HCT116 (cell line): Measurements from ENCODE around the gene TPSD1. TPM values are rescaled to one million over a fixed set of nuclear protein-coding genes. Genes with fewer than 3 reads are reported as not detected.

Experiments used
- ATAC-seq: fragments of 200-7000 bp; cut with Tn5 transposase; 2 replicates; pipeline ENCODE4 v1.9.1; 2020; ENCODE audit warnings: mild to moderate bottlenecking, moderate library complexity
- BruUV-seq: library from RNA; stranded (reverse); fragments of 400-500 nt; replicated peaks from 2 replicates; lab custom pipeline; 2021; lab: Mats Ljungman, UMichigan
- CTCF ChIA-PET: fragments of 300-600 bp; sonication (Branson Sonifier 250); formaldehyde crosslinking; loops from one replicate; lab custom pipeline; 2021; ENCODE audit warnings: antibody characterized with exemption; lab: Charles Lee
- POLR2A ChIA-PET: fragments of 300-600, 350-600 bp; sonication (Branson Sonifier 250); formaldehyde crosslinking; loops from one replicate; lab custom pipeline; 2021; ENCODE audit warnings: antibody characterized with exemption; lab: Charles Lee
- RAD21 ChIA-PET, 2 experiments: fragments of 300-600 bp; sonication (Branson Sonifier 250); formaldehyde crosslinking; loops; one replicate each; lab custom pipeline; 2023; ENCODE audit warnings: low total read pairs in 2 of 2; ENCODE audit not compliant: uncharacterized antibody in 2 of 2, unreplicated experiment in 2 of 2, low non-redundant PET in 1 of 2; lab: Charles Lee
- DNase-seq: peaks from one replicate; pipeline ENCODE4 v3.0.0-alpha.2; 2010; ENCODE audit warnings: low read depth, low spot score
- H2AFZ ChIP-seq: fragments of 200-600 bp; shearing (Covaris generic), sonication (generic); 2 replicates; pipeline ENCODE4 v1.6.1; 2017; ENCODE audit warnings: low read depth, mixed run types, mixed read lengths, antibody characterized with exemption, low read length; ENCODE audit not compliant: poor library complexity, severe bottlenecking
- H3K27ac ChIP-seq: 2 replicates; pipeline ENCODE4 v1.5.1; 2012; ENCODE audit warnings: low read depth, low read length
- H3K27me3 ChIP-seq: fragments of 200-600 bp; sonication (generic); 2 replicates; pipeline ENCODE4 v1.6.1; 2016; ENCODE audit warnings: mixed run types, low read length, mixed read lengths; ENCODE audit not compliant: insufficient read depth
- H3K36me3 ChIP-seq, 2 experiments: fragments of 200-500 bp in 1 of 2; fragments of 200-600 bp in 1 of 2; sonication (Bioruptor generic) in 1 of 2; sonication (generic) in 1 of 2; 2 replicates each; pipeline versions ENCODE4 v1.5.1 to v1.6.1; 2014 to 2016; ENCODE audit warnings: low read length in 2 of 2, inconsistent platforms in 1 of 2, mixed read lengths in 1 of 2, mixed run types in 1 of 2; ENCODE audit not compliant: insufficient read depth in 2 of 2, control insufficient read depth in 1 of 2
- H3K4me1 ChIP-seq, 2 experiments: fragments of 200-600 bp in 1 of 2; sonication (generic) in 1 of 2; 2 replicates each; pipeline versions ENCODE4 v1.5.1 to v1.6.1; 2012 to 2017; ENCODE audit warnings: low read length in 2 of 2, inconsistent platforms in 1 of 2, mild to moderate bottlenecking in 1 of 2, mixed read lengths in 1 of 2, mixed run types in 1 of 2, moderate library complexity in 1 of 2; ENCODE audit not compliant: insufficient read depth in 2 of 2, control insufficient read depth in 1 of 2
- H3K4me2 ChIP-seq: fragments of 200-600 bp; sonication (generic); 2 replicates; pipeline ENCODE4 v1.6.1; 2017; ENCODE audit warnings: mixed run types, low read length, mixed read lengths
- H3K4me3 ChIP-seq, 2 experiments: fragments of 200-600 bp in 1 of 2; sonication (generic) in 1 of 2; replicated peaks in 1 of 2; 2 replicates each; pipeline ENCODE4 v1.5.1; 2011 to 2016; ENCODE audit warnings: low read length in 2 of 2, control low read depth in 1 of 2, low read depth in 1 of 2, mild to moderate bottlenecking in 1 of 2, mixed read lengths in 1 of 2, mixed run types in 1 of 2
- H3K79me2 ChIP-seq: fragments of 200-600 bp; sonication (generic); 2 replicates; pipeline ENCODE4 v1.6.1; 2017; ENCODE audit warnings: mild to moderate bottlenecking, mixed run types, low read length, moderate library complexity, mixed read lengths; ENCODE audit not compliant: insufficient read depth
- H3K9ac ChIP-seq: fragments of 200-600 bp; sonication (generic); 2 replicates; pipeline ENCODE4 v1.6.1; 2016; ENCODE audit warnings: low read length, mixed read lengths
- H3K9me2 ChIP-seq: fragments of 200-600 bp; sonication (generic), shearing (Covaris generic); 2 replicates; pipeline ENCODE4 v1.6.1; 2017; ENCODE audit warnings: mixed run types, mild to moderate bottlenecking, moderate library complexity; ENCODE audit not compliant: insufficient read depth
- H3K9me3 ChIP-seq, 2 experiments: fragments of 200-500 bp in 1 of 2; fragments of 200-600 bp in 1 of 2; sonication (Bioruptor generic) in 1 of 2; sonication (generic) in 1 of 2; 2 replicates each; pipeline ENCODE4 v1.6.1; 2014 to 2017; ENCODE audit warnings: low read length in 2 of 2, mixed read lengths in 2 of 2, inconsistent platforms in 1 of 2, low read depth in 1 of 2, mild to moderate bottlenecking in 1 of 2, mixed run types in 1 of 2, moderate library complexity in 1 of 2; ENCODE audit not compliant: control insufficient read depth in 1 of 2, insufficient read depth in 1 of 2
- H4K20me1 ChIP-seq: fragments of 200-600 bp; sonication (generic), shearing (Covaris generic); 2 replicates; pipeline ENCODE4 v1.6.1; 2017; ENCODE audit warnings: mixed run types, mild to moderate bottlenecking, moderate library complexity; ENCODE audit not compliant: insufficient read depth
- CBX3 ChIP-seq: IDR thresholded peaks from 2 replicates; pipeline ENCODE4 v1.6.1; 2012; ENCODE audit warnings: low read depth
- ELF1 ChIP-seq: IDR thresholded peaks from 2 replicates; pipeline ENCODE4 v1.6.1; 2012; ENCODE audit warnings: low read depth, borderline replicate concordance
- EZH2phosphoT487 ChIP-seq: fragments of 200-600 bp; IDR thresholded peaks from 2 replicates; pipeline ENCODE4 v1.6.1; 2018; ENCODE audit warnings: antibody characterized with exemption, borderline replicate concordance
- JUND ChIP-seq: IDR thresholded peaks from 2 replicates; pipeline ENCODE4 v1.6.1; 2012
- intact Hi-C: fragments of 100-400 bp; cut with micrococcal nuclease; formaldehyde crosslinking; loops from 2 replicates; pipeline ENCODE4 v1.10.0; 2022
- total RNA-seq: library from RNA; stranded (reverse); gene quantifications from one replicate; pipeline ENCODE4 v1.2.1, GENCODE V29; 2021; ENCODE audit not compliant: unreplicated experiment
- TF ChIP-seq, protein P1 (sequence below): IDR thresholded peaks from 2 replicates; pipeline ENCODE4 v1.6.1; 2012
- TF ChIP-seq, protein P2 (sequence below): IDR thresholded peaks from 2 replicates; pipeline ENCODE4 v1.6.1; 2012; ENCODE audit warnings: low read depth
- TF ChIP-seq, protein P3 (sequence below), 3 experiments: fragments of 200-600 bp in 1 of 3; sonication (generic) in 1 of 3; IDR thresholded peaks in 2 of 3; conservative IDR thresholded peaks in 1 of 3; 2 replicates each; pipeline ENCODE4 v1.5.1; 2012 to 2017; ENCODE audit warnings: low read depth in 2 of 3, low read length in 2 of 3, antibody characterized with exemption in 1 of 3, borderline replicate concordance in 1 of 3, control low read depth in 1 of 3, mild to moderate bottlenecking in 1 of 3, mixed read lengths in 1 of 3, mixed run types in 1 of 3, moderate library complexity in 1 of 3; ENCODE audit not compliant: insufficient read depth in 1 of 3

TPSD1 gene
- total RNA-seq, 1 experiment from 2014 or later: not detected

DNA sequence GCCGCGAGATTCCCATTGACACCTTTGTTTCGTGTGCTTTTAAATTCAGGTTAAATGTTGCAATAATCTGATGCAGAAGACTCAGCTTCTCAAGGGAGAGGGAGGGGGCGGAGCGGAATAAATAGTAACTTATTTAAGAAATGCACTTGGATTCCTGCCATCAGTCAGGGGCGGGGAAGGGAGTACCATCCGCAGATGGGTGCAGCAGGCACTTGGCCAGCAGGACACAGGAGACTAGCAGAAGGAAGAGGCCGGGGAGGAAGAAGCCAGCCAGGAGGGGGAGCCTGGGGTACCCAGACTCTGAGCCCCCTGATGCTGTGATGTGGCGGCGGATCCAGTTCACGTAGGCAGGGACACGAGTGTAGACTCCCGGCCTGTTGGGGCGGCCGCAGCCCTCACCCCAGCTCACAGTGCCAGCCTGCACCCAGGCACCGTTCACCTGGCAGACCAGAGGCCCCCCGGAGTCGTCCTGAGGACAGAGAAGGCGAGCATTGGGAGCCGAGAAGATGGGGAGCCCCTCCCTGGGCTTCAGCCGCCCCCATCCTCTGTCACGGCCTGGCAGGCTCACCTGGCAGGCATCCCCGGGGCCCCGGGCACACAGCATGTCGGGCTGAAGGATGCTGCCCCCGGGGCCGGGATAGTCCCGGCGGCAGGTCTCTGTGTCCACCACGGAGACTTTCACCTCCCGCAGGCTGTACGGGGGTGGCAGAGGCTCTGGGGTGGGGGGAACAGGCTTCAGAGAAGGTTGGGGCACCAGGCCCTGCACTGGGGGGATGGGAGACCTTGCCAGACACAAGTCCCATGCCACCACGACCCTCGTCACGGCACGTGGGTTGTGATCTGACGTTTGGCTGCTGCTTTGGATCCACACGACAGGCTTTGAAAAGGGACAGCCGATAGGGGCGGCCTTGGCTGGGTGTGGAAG lies 34.0 kb upstream of the TPSD1 start:
- intact Hi-C loops: no loop called here
- no peaks in the 10 kb centered on the region for H4K20me1 ChIP-seq
- H3K4me2 ChIP-seq: no peak overlapping the region
- no peak for ATAC-seq
- no TSS peak for BruUV-seq
- no peaks in the 10 kb centered on the region for H3K9me2 ChIP-seq
- ChIA-PET RAD21 (interaction anchor here in 1 of 2 experiments (0.6 kb wide), 1 partner anchor 145 kb away, joined by 3 read pairs; no protein-coding TSS in a partner anchor), POLR2A (no interaction called here), CTCF (no interaction called here)
- H2AFZ ChIP-seq: no peak overlapping the region
- H3K4me3 ChIP-seq: no peak overlapping the region
- no peak for TF ChIP-seq ELF1
- TF ChIP-seq JUND: no peak
- no peak for TF ChIP-seq CBX3
- TF ChIP-seq, protein P1, sequence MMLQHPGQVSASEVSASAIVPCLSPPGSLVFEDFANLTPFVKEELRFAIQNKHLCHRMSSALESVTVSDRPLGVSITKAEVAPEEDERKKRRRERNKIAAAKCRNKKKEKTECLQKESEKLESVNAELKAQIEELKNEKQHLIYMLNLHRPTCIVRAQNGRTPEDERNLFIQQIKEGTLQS: no peak
- TF ChIP-seq, protein P2, sequence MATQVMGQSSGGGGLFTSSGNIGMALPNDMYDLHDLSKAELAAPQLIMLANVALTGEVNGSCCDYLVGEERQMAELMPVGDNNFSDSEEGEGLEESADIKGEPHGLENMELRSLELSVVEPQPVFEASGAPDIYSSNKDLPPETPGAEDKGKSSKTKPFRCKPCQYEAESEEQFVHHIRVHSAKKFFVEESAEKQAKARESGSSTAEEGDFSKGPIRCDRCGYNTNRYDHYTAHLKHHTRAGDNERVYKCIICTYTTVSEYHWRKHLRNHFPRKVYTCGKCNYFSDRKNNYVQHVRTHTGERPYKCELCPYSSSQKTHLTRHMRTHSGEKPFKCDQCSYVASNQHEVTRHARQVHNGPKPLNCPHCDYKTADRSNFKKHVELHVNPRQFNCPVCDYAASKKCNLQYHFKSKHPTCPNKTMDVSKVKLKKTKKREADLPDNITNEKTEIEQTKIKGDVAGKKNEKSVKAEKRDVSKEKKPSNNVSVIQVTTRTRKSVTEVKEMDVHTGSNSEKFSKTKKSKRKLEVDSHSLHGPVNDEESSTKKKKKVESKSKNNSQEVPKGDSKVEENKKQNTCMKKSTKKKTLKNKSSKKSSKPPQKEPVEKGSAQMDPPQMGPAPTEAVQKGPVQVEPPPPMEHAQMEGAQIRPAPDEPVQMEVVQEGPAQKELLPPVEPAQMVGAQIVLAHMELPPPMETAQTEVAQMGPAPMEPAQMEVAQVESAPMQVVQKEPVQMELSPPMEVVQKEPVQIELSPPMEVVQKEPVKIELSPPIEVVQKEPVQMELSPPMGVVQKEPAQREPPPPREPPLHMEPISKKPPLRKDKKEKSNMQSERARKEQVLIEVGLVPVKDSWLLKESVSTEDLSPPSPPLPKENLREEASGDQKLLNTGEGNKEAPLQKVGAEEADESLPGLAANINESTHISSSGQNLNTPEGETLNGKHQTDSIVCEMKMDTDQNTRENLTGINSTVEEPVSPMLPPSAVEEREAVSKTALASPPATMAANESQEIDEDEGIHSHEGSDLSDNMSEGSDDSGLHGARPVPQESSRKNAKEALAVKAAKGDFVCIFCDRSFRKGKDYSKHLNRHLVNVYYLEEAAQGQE: no peak
- no peak for TF ChIP-seq EZH2phosphoT487
- TF ChIP-seq, protein P3, sequence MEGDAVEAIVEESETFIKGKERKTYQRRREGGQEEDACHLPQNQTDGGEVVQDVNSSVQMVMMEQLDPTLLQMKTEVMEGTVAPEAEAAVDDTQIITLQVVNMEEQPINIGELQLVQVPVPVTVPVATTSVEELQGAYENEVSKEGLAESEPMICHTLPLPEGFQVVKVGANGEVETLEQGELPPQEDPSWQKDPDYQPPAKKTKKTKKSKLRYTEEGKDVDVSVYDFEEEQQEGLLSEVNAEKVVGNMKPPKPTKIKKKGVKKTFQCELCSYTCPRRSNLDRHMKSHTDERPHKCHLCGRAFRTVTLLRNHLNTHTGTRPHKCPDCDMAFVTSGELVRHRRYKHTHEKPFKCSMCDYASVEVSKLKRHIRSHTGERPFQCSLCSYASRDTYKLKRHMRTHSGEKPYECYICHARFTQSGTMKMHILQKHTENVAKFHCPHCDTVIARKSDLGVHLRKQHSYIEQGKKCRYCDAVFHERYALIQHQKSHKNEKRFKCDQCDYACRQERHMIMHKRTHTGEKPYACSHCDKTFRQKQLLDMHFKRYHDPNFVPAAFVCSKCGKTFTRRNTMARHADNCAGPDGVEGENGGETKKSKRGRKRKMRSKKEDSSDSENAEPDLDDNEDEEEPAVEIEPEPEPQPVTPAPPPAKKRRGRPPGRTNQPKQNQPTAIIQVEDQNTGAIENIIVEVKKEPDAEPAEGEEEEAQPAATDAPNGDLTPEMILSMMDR (IDR thresholded peaks at IDR 0.05 in 2 of 3, conservative IDR thresholded peaks at IDR 0.05 in 1 of 3; ENCODE audit: borderline replicate concordance in 1 of 3, insufficient read depth in 1 of 3, low read depth in 2 of 3, low read length in 2 of 3): no peak
- DNase-seq: no peak
- no peak overlapping the region for H3K27ac ChIP-seq
- no peaks in the 10 kb centered on the region; a peak in 1 of 4 replicates for H3K36me3 ChIP-seq
- H3K4me1 ChIP-seq: no peaks in the 10 kb centered on the region
- H3K9me3 ChIP-seq: no peaks in the 10 kb centered on the region
- no peaks in the 10 kb centered on the region for H3K79me2 ChIP-seq
- no peak overlapping the region for H3K9ac ChIP-seq
- H3K27me3 ChIP-seq: no peaks in the 10 kb centered on the region
